SW480 (cell line): ENCODE results near the gene PARP4.
"Not testable (repeated sequence)": the region's sequence is repeated elsewhere in the genome, so short reads cannot be mapped to it uniquely, and the experiment has no call there.

Experiments
- DNase-seq: peaks from one replicate; pipeline ENCODE4 v3.0.0-alpha.2; 2016; ENCODE audit warnings: low spot score

The PARP4 gene

GRCh38 chr13:24505756-24506155 lies 6.8 kb downstream of the PARP4 start:
- DNase-seq, result no peak

- no peak for DNase-seq
Observed at GRCh38 chr13:24505256-24505655, 7.3 kb downstream of the PARP4 start.

- peak; percentile 9 for DNase-seq
Observed at GRCh38 chr13:24503379-24503696, 9.2 kb downstream of the PARP4 start.

GRCh38 chr13:24502533-24503378 lies 9.8 kb downstream of the PARP4 start:
- peak; percentile 60 for DNase-seq

DNA sequence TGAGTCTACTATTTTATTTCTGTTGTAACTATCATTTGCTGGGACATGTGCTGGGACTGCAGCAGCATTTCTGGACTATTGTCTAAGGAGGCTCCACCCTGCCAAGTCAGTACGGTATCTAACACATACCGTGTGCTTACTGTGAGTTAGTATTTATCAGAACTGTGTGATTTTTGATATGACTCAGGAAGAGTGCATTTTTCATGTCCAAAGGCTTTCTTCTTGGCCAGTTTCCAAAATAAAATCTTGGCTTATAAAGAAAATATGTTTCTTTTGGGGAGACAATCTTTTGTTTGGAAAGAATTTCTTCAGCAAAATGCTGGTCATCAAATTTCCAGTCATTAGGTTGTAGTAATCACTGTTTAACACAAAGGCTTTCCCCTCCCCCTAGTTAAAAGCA lies 11.6 kb downstream of the PARP4 start:
- no peak for DNase-seq

DNA sequence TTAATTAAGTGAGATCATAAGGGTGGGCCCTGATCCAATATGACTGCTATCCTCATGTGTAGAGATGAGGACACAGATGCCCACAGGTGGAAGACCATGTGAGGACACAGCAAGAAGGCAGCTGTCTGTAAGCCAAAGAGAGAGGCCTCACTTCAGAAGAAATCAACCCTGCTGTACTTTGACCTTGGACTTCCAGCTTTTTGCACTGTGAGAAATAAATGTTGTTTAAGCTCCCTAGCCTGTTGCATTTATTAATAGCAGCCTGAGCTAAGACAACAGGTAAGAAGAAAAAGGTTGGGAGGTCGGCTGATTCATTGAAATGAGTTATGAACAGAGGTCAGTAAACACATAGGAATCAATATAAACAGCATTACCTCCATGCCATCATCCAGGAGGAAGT lies 14.8 kb downstream of the PARP4 start:
- no peak for DNase-seq

DNA sequence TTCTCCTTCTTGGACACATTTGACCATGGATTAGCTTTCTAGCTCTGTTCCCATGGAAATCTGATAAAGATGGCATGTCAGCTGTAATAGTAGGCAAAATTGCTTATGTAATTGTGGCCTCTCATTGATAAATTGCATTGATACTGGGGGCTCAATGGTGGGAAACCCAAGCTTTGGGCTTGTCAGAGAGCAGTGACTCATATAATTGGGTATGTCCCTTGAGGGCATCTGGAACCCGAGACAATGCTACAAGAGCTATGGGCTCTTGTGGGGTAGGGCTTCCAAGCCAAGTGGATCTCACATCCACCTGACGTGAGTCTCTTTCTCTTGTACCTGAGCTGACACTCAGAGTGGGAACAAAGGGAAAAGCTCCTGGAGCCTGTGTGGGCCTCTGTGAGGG lies 16.3 kb downstream of the PARP4 start:
- not testable (repeated sequence) for DNase-seq

- DNase-seq, result no peak
Observed at GRCh38 chr13:24495151-24495729, 17.3 kb downstream of the PARP4 start.

GRCh38 chr13:24493356-24493755 lies 19.2 kb downstream of the PARP4 start:
- no peak for DNase-seq

- no peak for DNase-seq
Observed at GRCh38 chr13:24491845-24492244, 20.7 kb downstream of the PARP4 start.

DNA sequence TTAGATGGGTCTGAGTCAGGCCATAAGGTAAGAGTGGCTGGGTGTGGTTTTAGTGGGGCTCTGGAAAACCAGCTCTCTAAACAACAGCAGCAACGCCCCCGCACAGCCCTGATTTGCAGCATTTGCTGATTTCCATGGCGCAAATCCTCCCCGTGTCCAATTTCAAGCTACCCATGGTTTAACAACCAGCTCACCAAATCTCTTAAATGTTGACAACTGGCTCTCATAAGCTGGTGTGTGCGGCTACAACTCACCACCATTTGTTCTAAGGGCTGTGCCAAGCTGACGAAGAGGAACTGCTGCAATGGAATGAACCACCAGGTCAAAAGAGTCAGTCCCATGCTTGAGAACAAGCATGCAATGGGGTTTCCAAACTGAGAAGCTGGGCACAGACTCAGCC lies 22.9 kb downstream of the PARP4 start:
- no peak for DNase-seq

- DNase-seq, result not testable (repeated sequence)
Observed at GRCh38 chr13:24488092-24488491, 24.5 kb downstream of the PARP4 start.

- DNase-seq, result not testable (repeated sequence)
Observed at GRCh38 chr13:24486017-24486657, 26.4 kb downstream of the PARP4 start.

DNA sequence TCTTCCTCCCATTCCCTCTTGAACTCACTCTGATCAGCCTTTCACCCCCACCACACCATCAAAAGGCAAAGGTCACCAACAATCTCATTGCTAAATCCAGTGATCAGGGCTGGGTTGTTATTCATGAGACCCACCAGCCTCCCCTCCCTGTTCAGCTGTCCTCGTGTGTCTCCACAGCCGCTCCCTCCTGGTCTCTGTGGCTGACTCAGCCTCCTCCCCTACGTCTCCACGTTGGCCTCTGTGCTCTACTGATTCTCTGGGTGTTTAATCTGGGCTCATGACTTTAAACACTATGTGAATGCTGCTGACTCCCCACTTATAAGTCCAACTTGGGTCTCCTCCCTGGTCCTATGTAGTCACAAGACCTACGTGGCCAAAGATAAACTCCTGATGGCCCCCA lies 38.9 kb downstream of the PARP4 start:
- DNase-seq, result no peak

- DNase-seq, result not testable (repeated sequence)
Observed at GRCh38 chr13:24472129-24472528, 40.4 kb downstream of the PARP4 start.

- DNase-seq, result no peak
Observed at GRCh38 chr13:24463078-24463477, 49.5 kb downstream of the PARP4 start.

- no peak for DNase-seq
Observed at GRCh38 chr13:24460256-24460655, 52.3 kb downstream of the PARP4 start.

DNA sequence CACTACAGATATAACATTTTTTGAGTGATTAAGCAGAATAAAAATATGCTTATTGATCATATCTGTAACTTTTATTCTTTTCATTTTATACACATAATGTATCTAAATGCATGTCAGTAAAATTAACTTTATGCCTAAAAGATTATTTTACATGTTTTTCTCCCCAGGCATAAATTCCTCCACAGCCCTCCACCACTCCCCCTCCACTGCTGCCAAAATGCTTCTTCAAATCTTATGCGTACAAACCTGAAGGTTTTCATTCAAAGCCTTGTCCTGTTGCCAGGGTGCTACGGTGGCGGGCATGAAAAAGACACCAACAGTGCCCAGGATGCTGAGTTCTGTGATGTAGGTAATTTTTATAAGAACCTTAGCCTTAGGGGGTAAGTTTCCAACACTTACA lies 52.9 kb downstream of the PARP4 start:
- DNase-seq, result no peak

DNA sequence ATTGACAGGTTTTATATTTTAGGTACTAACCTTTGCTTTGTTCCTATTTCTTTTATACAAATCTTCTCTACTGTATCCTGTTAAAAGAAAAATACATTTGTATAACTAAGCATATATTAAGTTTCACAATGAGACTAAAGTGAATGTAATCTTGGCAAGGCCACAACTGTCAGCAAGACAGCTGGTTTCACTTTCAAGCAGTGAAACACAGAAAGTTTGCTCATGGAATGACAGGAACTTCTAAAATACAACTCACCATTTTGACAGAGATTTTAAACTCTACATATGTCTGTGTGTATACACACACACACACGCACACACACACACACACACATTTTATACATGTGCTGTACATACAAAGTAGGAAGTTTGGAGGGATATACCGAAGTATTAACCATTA lies 53.3 kb downstream of the PARP4 start:
- no peak for DNase-seq

- no peak for DNase-seq
Observed at GRCh38 chr13:24458736-24459135, 53.8 kb downstream of the PARP4 start.

GRCh38 chr13:24456396-24456795 lies 56.2 kb downstream of the PARP4 start:
- DNase-seq, result no peak

GRCh38 chr13:24454056-24454455 lies 58.5 kb downstream of the PARP4 start:
- DNase-seq, result no peak

- no peak for DNase-seq
Observed at GRCh38 chr13:24452044-24452443, 60.5 kb downstream of the PARP4 start.
